OCI-LY1 (cell line): ENCODE measurements around the gene E2F4.

ENCODE experiments used
- EZH2 ChIP-seq: fragments of 200-600 bp; sonication (generic), shearing (Covaris generic); IDR thresholded peaks from 2 replicates; pipeline ENCODE4 v1.8.0; 2017; ENCODE audit warnings: borderline replicate concordance, mixed run types, mild to moderate bottlenecking, antibody characterized with exemption, low read length, moderate library complexity, mixed read lengths
- TF ChIP-seq, protein P1 (sequence below): fragments of 200-600 bp; sonication (generic), shearing (Covaris generic); IDR thresholded peaks from 2 replicates; pipeline ENCODE4 v1.5.1; 2017; ENCODE audit warnings: mild to moderate bottlenecking, antibody characterized with exemption, low read length, moderate library complexity, mixed read lengths

- TF ChIP-seq, protein P1, sequence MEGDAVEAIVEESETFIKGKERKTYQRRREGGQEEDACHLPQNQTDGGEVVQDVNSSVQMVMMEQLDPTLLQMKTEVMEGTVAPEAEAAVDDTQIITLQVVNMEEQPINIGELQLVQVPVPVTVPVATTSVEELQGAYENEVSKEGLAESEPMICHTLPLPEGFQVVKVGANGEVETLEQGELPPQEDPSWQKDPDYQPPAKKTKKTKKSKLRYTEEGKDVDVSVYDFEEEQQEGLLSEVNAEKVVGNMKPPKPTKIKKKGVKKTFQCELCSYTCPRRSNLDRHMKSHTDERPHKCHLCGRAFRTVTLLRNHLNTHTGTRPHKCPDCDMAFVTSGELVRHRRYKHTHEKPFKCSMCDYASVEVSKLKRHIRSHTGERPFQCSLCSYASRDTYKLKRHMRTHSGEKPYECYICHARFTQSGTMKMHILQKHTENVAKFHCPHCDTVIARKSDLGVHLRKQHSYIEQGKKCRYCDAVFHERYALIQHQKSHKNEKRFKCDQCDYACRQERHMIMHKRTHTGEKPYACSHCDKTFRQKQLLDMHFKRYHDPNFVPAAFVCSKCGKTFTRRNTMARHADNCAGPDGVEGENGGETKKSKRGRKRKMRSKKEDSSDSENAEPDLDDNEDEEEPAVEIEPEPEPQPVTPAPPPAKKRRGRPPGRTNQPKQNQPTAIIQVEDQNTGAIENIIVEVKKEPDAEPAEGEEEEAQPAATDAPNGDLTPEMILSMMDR: no peak
- TF ChIP-seq EZH2: no peak
Observed at GRCh38 chr16:67177743-67178699, 13.9 kb upstream of the E2F4 start.
